Aortic smooth muscle cell (primary cell): Measurements from ENCODE around the gene SHROOM2. TPM values are rescaled to one million over a fixed set of nuclear protein-coding genes. Genes with fewer than 3 reads are reported as not detected.

Experiments used
- total RNA-seq: library from RNA; depleted of rRNA; stranded (reverse); fragments of >200 nt; gene quantifications from 2 replicates; pipeline ENCODE4 v1.2.3, GENCODE V29; 2014

SHROOM2 gene
- total RNA-seq: 0.25 and 0.26 TPM in 2 replicates

GRCh38 chrX:9785944-9786797, at the start of gene SHROOM2:
TSS of gene SHROOM2 (plus strand) at chrX:9786429. CDS start at chrX:9786546, 117 bp downstream.

GRCh38 chrX:9765737-9766097, 20.5 kb upstream of the SHROOM2 start, which contains the start of gene GPR143:
TSS of gene GPR143 (minus strand) at chrX:9765847. CDS start at chrX:9765817, 30 bp downstream.

DNA sequence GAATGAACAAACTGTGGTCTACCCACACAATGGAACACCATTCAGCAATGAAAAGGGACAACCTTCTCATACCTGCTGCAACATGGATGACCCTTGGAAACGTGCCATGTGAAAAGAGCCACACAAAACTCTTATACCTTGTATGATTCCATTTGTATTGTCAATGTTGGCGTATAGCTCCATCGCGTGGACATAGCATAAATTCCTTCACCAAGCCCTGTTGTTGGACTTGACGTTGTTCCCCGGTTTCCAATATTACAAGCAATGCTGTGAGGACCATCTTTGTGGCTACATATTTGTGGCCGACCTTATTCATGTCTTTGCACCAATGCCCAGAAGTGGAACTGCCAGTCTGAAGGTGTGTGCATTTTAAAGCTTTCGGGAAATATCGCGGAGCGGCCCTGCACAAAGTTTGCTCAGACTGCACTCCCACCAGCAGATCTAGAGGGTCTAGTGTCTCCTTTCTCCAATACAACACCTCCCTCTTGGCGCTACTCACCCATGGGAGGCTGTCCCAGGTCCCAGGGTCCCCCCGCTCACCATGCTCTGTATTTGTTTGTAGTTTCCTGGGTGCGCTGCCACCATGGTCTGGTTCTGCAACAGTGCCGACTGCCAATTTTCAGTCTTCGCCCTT, 180.7 kb downstream of the SHROOM2 start, which contains the start of gene CLDN34:
TSS of gene CLDN34 (plus strand) at position 584 of the 634 bp plus-strand sequence. CDS start at position 584, 0 bp downstream.

Other genes starting within 250 kb of the SHROOM2 start
- gene GPR143, start 20.6 kb upstream of the SHROOM2 start, total RNA-seq: 0.13 TPM in 1 of 2 replicates, not detected in the other
- not detected in 2 replicates for gene CLDN34, start 180.9 kb downstream of the SHROOM2 start, total RNA-seq